Peyer's patch (tissue), 4 donors: ENCODE measurements around the gene RPS6KA6. TPM values are rescaled to one million over a fixed set of nuclear protein-coding genes. Genes with fewer than 3 reads are reported as not detected.

Source experiments
- DNase-seq, 3 donors: peaks; one replicate each; pipeline ENCODE4 v3.0.0-alpha.2; 2017 to 2019
- H3K27ac ChIP-seq, 4 donors: fragments of 200-600 bp; sonication (generic); one replicate each; pipeline ENCODE4 v1.5.1; 2016 to 2019
- H3K27me3 ChIP-seq, 2 donors: fragments of 200-600 bp; sonication (generic); one replicate each; pipeline ENCODE4 v1.5.1; 2019
- H3K36me3 ChIP-seq, 3 donors: fragments of 200-600 bp; sonication (generic); one replicate each; pipeline ENCODE4 v1.5.1; 2016 to 2019
- H3K4me1 ChIP-seq, 4 donors: fragments of 200-600 bp; sonication (generic); one replicate each; pipeline ENCODE4 v1.5.1; 2016 to 2019
- H3K4me3 ChIP-seq, 4 donors: fragments of 200-600 bp; sonication (generic); 1 replicate in 3 of 4; 2 replicates in 1 of 4; pipeline ENCODE4 v1.5.1; 2016 to 2019; ENCODE audit warnings: mild to moderate bottlenecking in 1 of 4
- H3K9me3 ChIP-seq, 4 donors: fragments of 200-600 bp; sonication (generic); one replicate each; pipeline ENCODE4 v1.5.1; 2016 to 2019; ENCODE audit warnings: mild to moderate bottlenecking in 1 of 4
- CTCF ChIP-seq, 6 experiments: fragments of 450-650 bp in 4 of 6; fragments of 200-600 bp in 2 of 6; sonication (generic) in 1 of 6; IDR thresholded peaks; one replicate each; pipeline ENCODE4 v1.5.1; 2017 to 2019; ENCODE audit warnings: antibody characterized with exemption in 6 of 6, mild to moderate bottlenecking in 3 of 6, moderate library complexity in 1 of 6
- POLR2A ChIP-seq, 2 donors: fragments of 450-650 bp; IDR thresholded peaks; one replicate each; pipeline ENCODE4 v1.5.1; 2017; ENCODE audit warnings: antibody characterized with exemption in 2 of 2, mild to moderate bottlenecking in 2 of 2, moderate library complexity in 2 of 2
- total RNA-seq, 4 donors: library from RNA; depleted of rRNA; stranded (reverse); fragments of >200 nt; gene quantifications; one replicate each; pipeline ENCODE4 v1.1.0, GENCODE V29; 2016

Gene RPS6KA6
- total RNA-seq, 4 donors from 2014 or later = 1.7 to 7.9 (median 5.4) TPM

- no peaks in the 10 kb centered on the region for H3K36me3 ChIP-seq
- no peaks in the 10 kb centered on the region for H3K4me1 ChIP-seq
- DNase-seq = no peak
- H3K9me3 ChIP-seq = no peaks in the 10 kb centered on the region
- H3K4me3 ChIP-seq = no peak overlapping the region
- no peaks in the 10 kb centered on the region for H3K27me3 ChIP-seq
- TF ChIP-seq POLR2A (IDR thresholded peaks at IDR 0.05) (no peak), CTCF (IDR thresholded peaks at IDR 0.05) (no peak)
- no peak overlapping the region for H3K27ac ChIP-seq
These were observed 12.0 kb downstream of the RPS6KA6 start for GRCh38 chrX:84175958-84176357.

- Histone ChIP-seq H3K4me1 (no peaks in the 10 kb centered on the region), H3K27ac (no peak overlapping the region), H3K4me3 (no peak overlapping the region), H3K27me3 (no peaks in the 10 kb centered on the region), H3K36me3 (no peaks in the 10 kb centered on the region), H3K9me3 (no peaks in the 10 kb centered on the region)
- no peak for DNase-seq
- TF ChIP-seq POLR2A (IDR thresholded peaks at IDR 0.05) = no peak
These were observed 12.7 kb downstream of the RPS6KA6 start for GRCh38 chrX:84175274-84175673.

GRCh38 chrX:84174348-84174747 is 13.7 kb downstream of the RPS6KA6 start:
- Histone ChIP-seq H3K27me3 (no peaks in the 10 kb centered on the region), H3K36me3 (no peaks in the 10 kb centered on the region), H3K4me1 (no peaks in the 10 kb centered on the region), H3K4me3 (no peak overlapping the region), H3K9me3 (no peaks in the 10 kb centered on the region), H3K27ac (no peak overlapping the region)
- TF ChIP-seq CTCF (IDR thresholded peaks at IDR 0.05) (no peak), POLR2A (IDR thresholded peaks at IDR 0.05) (no peak)
- DNase-seq = no peak

- Histone ChIP-seq H3K4me3 (no peak overlapping the region), H3K27ac (no peak overlapping the region), H3K27me3 (no peaks in the 10 kb centered on the region), H3K4me1 (no peaks in the 10 kb centered on the region), H3K36me3 (no peaks in the 10 kb centered on the region), H3K9me3 (no peaks in the 10 kb centered on the region)
- no peak for DNase-seq
- TF ChIP-seq CTCF (IDR thresholded peaks at IDR 0.05) = no peak
- TF ChIP-seq POLR2A (IDR thresholded peaks at IDR 0.05) = no peak
These were observed 17.1 kb downstream of the RPS6KA6 start for GRCh38 chrX:84170931-84171330.

- no peaks in the 10 kb centered on the region for H3K27me3 ChIP-seq
- no peaks in the 10 kb centered on the region for H3K9me3 ChIP-seq
- TF ChIP-seq CTCF (IDR thresholded peaks at IDR 0.05) = no peak
- TF ChIP-seq POLR2A (IDR thresholded peaks at IDR 0.05) = no peak
- H3K36me3 ChIP-seq = no peaks in the 10 kb centered on the region
- no peaks in the 10 kb centered on the region for H3K4me1 ChIP-seq
- no peak for DNase-seq
- no peak overlapping the region for H3K4me3 ChIP-seq
- no peak overlapping the region for H3K27ac ChIP-seq
These were observed 19.4 kb downstream of the RPS6KA6 start for GRCh38 chrX:84168574-84168973.

- TF ChIP-seq CTCF (IDR thresholded peaks at IDR 0.05) (no peak), POLR2A (IDR thresholded peaks at IDR 0.05) (no peak)
- no peak overlapping the region for H3K27ac ChIP-seq
- H3K27me3 ChIP-seq = no peaks in the 10 kb centered on the region
- H3K9me3 ChIP-seq = no peaks in the 10 kb centered on the region
- no peaks in the 10 kb centered on the region for H3K36me3 ChIP-seq
- H3K4me3 ChIP-seq = no peak overlapping the region
- no peaks in the 10 kb centered on the region for H3K4me1 ChIP-seq
- no peak for DNase-seq
These were observed 19.9 kb downstream of the RPS6KA6 start for GRCh38 chrX:84168095-84168494.
